PFSK-1 (cell line): ENCODE measurements around the gene HOXA9.

Experiments used
- FOXP2 ChIP-seq: optimal IDR thresholded peaks from 2 replicates; pipeline ENCODE3; 2011; ENCODE audit warnings: borderline replicate concordance, control low read depth, inconsistent platforms; ENCODE audit not compliant: insufficient read depth; ENCODE audit errors: extremely low read length, extremely low read depth
- POLR2AphosphoS5 ChIP-seq: IDR thresholded peaks from 2 replicates; pipeline ENCODE4 v1.6.1; 2012; ENCODE audit warnings: low read depth, mild to moderate bottlenecking, control low read depth, low read length, moderate library complexity
- SIN3A ChIP-seq: IDR thresholded peaks from 2 replicates; pipeline ENCODE4 v1.6.1; 2012; ENCODE audit warnings: mild to moderate bottlenecking, low read length, moderate library complexity, borderline replicate concordance; ENCODE audit not compliant: insufficient read depth
- TAF1 ChIP-seq: IDR thresholded peaks from 2 replicates; pipeline ENCODE4 v1.6.1; 2012; ENCODE audit warnings: low read length, control low read depth, borderline replicate concordance; ENCODE audit not compliant: insufficient read depth
- TF ChIP-seq, protein P1 (sequence below), 2 experiments: IDR thresholded peaks; 2 replicates each; pipeline versions ENCODE4 v1.6.1 to v1.8.0; 2011 to 2012; ENCODE audit warnings: low read depth in 2 of 2, low read length in 2 of 2, control low read depth in 1 of 2, inconsistent platforms in 1 of 2, mild to moderate bottlenecking in 1 of 2, moderate library complexity in 1 of 2; ENCODE audit not compliant: insufficient read depth in 1 of 2

HOXA9 gene

DNA sequence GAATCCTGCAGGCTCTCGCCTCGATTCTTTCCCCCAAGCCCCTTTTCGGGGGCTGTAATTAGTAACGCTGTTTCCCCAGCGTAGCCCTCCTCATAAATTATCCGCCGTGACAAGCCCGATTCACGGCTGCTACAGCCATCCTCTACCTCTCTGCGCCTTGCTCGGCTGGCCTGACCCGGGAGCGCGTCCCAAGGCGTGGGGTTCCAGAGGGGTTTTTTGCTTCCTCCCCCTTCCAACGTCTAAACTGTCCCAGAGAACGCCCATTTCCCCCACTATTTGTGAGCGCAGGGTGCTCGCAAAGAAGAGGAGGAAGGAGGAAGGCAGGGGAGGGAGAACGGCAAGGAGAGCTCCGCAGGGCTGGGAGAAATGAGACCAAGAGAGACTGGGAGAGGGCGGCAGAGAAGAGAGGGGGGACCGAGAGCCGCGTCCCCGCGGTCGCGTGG, 22.7 kb downstream of the HOXA9 start:
- no peak for TF ChIP-seq TAF1
- TF ChIP-seq POLR2AphosphoS5 = no peak
- TF ChIP-seq, protein P1, sequence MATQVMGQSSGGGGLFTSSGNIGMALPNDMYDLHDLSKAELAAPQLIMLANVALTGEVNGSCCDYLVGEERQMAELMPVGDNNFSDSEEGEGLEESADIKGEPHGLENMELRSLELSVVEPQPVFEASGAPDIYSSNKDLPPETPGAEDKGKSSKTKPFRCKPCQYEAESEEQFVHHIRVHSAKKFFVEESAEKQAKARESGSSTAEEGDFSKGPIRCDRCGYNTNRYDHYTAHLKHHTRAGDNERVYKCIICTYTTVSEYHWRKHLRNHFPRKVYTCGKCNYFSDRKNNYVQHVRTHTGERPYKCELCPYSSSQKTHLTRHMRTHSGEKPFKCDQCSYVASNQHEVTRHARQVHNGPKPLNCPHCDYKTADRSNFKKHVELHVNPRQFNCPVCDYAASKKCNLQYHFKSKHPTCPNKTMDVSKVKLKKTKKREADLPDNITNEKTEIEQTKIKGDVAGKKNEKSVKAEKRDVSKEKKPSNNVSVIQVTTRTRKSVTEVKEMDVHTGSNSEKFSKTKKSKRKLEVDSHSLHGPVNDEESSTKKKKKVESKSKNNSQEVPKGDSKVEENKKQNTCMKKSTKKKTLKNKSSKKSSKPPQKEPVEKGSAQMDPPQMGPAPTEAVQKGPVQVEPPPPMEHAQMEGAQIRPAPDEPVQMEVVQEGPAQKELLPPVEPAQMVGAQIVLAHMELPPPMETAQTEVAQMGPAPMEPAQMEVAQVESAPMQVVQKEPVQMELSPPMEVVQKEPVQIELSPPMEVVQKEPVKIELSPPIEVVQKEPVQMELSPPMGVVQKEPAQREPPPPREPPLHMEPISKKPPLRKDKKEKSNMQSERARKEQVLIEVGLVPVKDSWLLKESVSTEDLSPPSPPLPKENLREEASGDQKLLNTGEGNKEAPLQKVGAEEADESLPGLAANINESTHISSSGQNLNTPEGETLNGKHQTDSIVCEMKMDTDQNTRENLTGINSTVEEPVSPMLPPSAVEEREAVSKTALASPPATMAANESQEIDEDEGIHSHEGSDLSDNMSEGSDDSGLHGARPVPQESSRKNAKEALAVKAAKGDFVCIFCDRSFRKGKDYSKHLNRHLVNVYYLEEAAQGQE (IDR thresholded peaks at IDR 0.05; ENCODE audit: insufficient read depth in 1 of 2, low read depth in 2 of 2, low read length in 2 of 2) = no peak
- no peak for TF ChIP-seq SIN3A
- no peak for TF ChIP-seq FOXP2

DNA sequence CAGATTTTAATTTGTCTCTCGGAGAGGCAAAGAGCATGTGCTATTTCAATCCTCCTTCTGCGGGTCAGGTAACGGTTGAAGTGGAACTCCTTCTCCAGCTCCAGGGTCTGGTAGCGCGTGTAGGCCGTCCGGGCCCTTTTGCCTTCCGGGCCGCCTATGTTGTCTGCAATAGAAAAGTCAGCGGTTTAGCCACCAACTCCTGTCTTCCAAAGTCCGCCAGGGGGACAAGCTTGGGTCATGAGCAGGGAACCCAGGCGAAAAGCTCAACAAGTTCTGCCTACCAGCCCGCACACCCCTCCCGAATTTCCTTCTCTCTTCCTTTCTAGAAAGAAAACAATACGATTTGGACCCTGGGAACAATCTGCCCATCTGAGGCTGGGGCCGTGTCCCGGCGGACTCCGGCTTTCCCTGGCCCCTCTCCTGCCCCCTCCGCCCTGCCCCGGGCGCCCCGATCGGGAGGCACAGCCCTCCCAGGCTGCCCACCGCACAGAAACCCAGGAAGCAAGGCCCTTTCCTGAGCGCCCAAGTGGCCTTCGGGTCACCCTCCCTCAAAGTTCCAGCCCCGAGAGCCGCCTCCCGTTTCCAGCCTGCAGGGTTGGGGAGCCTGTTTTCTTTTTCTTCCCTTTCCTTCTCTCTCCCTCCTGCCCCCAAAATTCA, 23.3 kb downstream of the HOXA9 start:
- TF ChIP-seq POLR2AphosphoS5 = no peak
- TF ChIP-seq FOXP2 = no peak
- TF ChIP-seq SIN3A = no peak
- TF ChIP-seq, protein P1 (IDR thresholded peaks at IDR 0.05; ENCODE audit: insufficient read depth in 1 of 2, low read depth in 2 of 2, low read length in 2 of 2) = no peak
- TF ChIP-seq TAF1 = no peak

DNA sequence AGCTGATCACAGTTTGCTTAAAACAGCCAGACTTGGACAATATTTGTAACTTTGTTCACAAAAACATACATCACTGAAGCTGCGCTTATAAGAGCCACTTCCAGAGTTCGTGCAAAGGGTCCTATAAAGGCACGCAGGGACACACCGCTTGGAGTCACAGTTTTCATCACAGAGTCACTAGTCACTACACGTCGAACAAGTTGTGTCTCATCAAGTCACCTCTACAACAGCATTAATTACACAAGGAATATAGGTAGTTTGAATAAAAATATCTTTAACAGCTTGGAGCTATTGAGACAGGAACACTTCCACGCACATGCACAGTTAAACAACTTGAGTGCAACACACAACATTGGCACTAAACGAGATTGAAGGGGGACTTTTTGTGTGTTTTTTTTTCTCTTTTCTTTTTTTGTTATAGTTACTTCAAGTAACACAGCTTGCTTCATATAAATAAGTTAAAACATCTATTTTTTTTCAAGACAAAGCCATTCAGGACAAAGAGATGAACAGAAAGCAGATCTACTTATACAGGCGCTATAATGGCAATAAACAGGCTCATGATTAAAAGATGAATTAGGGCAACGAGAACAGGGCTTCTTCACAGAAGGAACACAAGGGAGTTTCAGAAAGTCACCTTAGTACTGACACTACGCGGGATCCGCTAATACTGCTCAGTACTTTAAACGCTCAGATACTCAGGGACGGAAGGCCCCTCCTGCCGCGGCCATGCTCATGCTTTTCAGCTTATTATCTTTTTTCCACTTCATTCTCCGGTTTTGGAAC, 24.0 kb downstream of the HOXA9 start:
- TF ChIP-seq POLR2AphosphoS5 (no peak), TAF1 (no peak), FOXP2 (no peak), SIN3A (no peak)
- TF ChIP-seq, protein P1 (IDR thresholded peaks at IDR 0.05; ENCODE audit: insufficient read depth in 1 of 2, low read depth in 2 of 2, low read length in 2 of 2) = no peak

DNA sequence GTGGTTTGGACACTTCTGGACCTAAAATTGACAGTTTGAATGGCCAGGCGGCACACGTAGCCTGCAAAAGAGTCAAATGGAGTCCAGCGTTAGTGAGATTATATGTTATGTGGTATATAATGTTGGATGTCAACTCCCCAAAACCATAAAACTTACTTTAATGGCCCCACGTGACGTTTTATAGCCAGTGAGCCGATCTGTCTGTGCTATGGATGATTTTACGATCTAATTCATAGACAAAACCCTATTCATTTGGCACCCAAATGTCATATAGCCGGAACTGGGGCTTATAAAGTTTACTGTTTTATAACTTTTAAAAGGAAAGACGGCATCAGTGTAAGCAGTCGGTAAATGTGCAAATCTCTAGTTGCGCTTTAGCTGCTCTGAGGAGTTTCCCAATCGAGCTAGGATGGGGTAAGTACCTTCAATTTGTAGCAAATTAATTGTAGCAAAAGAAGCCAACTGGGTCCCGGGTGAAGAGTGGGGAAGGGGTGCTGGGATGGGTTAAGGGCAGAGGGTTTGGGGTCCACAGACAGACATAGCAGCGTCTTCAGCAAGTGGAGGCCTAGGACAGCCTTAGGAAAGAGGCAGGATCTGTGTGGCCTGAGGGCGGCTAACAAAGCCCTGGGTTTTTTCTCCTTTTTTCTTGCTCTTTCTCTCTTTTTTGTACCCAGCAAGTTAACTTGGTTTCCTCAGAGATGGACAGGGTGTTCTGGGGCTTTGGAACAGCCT, 25.0 kb downstream of the HOXA9 start:
- TF ChIP-seq TAF1 = no peak
- no peak for TF ChIP-seq POLR2AphosphoS5
- no peak for TF ChIP-seq FOXP2
- TF ChIP-seq SIN3A = no peak
- TF ChIP-seq, protein P1 (IDR thresholded peaks at IDR 0.05; ENCODE audit: insufficient read depth in 1 of 2, low read depth in 2 of 2, low read length in 2 of 2) = no peak
